ENCODE results near the gene RUNX3.

Gene RUNX3

GRCh38 chr1:24927988-24928688, 1.9 kb downstream of the RUNX3 start:
- DNase-seq, result no peak

GRCh38 chr1:24927473-24927872, 2.6 kb downstream of the RUNX3 start:
- no peak for DNase-seq

GRCh38 chr1:24926563-24927249, 3.4 kb downstream of the RUNX3 start:
- no peak for DNase-seq

- no peak for DNase-seq
Observed at GRCh38 chr1:24925963-24926362, 4.1 kb downstream of the RUNX3 start.

GRCh38 chr1:24925082-24925779, 4.8 kb downstream of the RUNX3 start:
- DNase-seq, result no peak

- no peak for DNase-seq
Observed at GRCh38 chr1:24923485-24924113, 6.5 kb downstream of the RUNX3 start.

GRCh38 chr1:24921938-24922662, 8.0 kb downstream of the RUNX3 start:
- no peak for DNase-seq

- no peak for DNase-seq
Observed at GRCh38 chr1:24921412-24921811, 8.7 kb downstream of the RUNX3 start.

- no peak for DNase-seq
Observed at GRCh38 chr1:24920533-24920925, 9.5 kb downstream of the RUNX3 start.

GRCh38 chr1:24919791-24920532, 10.1 kb downstream of the RUNX3 start:
- no peak for DNase-seq

GRCh38 chr1:24918995-24919605, 11.0 kb downstream of the RUNX3 start:
- DNase-seq, result no peak

GRCh38 chr1:24918370-24918769, 11.7 kb downstream of the RUNX3 start:
- no peak for DNase-seq

- DNase-seq, result no peak
Observed at GRCh38 chr1:24917327-24918074, 12.6 kb downstream of the RUNX3 start.

GRCh38 chr1:24915816-24916602, 14.1 kb downstream of the RUNX3 start:
- no peak for DNase-seq

- no peak for DNase-seq
Observed at GRCh38 chr1:24914226-24915069, 15.6 kb downstream of the RUNX3 start.

- DNase-seq, result no peak
Observed at GRCh38 chr1:24913616-24914225, 16.4 kb downstream of the RUNX3 start.

GRCh38 chr1:24913274-24913604, 16.8 kb downstream of the RUNX3 start:
- no peak for DNase-seq

- no peak for DNase-seq
Observed at GRCh38 chr1:24912376-24913273, 17.5 kb downstream of the RUNX3 start.

Measured in NCI-H1105 treated with DMSO at 0.1 percent for 48 hours (cell line).